Measurements from ENCODE around the gene RPTOR. TPM values are rescaled to one million over a fixed set of nuclear protein-coding genes. Genes with fewer than 3 reads are reported as not detected.

Gene RPTOR
- total RNA-seq, 6 donors from 2014 or later = 26.8 to 109 (median 36.8) TPM

DNA sequence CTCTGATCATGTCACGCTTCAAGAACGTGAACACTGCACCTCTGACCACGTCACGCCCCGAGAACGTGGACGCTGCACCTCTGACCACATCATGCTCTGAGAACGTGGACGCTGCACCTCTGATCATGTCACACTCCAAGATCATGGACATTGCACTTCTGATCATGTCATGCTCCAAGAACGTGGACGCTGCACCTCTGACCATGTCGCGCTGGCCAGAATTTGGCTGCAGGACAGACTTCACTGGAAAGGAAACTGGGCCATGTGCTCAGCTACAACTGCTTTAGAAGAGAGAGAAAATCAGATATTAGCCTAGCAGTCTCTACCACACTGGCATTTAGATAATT is 182.7 kb downstream of the RPTOR start:
- Histone ChIP-seq H3K4me3 (no peak overlapping the region), H3K27ac (no peak overlapping the region), H3K27me3 (no peaks in the 10 kb centered on the region), H3K4me1 (peaks cover 0 to 10% (median 3%) of the 10 kb centered on the region in 4 donors), H3K36me3 (peaks cover 0 to 2% (median 0%) of the 10 kb centered on the region in 4 donors), H3K9me3 (no peaks in the 10 kb centered on the region)
- WGBS, 2 donors = 93 to 95% methylated on average over 13 of the region's 13 CpGs
- ATAC-seq (ENCODE audit: low FRiP score in 2 of 2) (no peak), DNase-seq (no peak)
- TF ChIP-seq POLR2A (IDR thresholded peaks at IDR 0.05) = no peak

DNA sequence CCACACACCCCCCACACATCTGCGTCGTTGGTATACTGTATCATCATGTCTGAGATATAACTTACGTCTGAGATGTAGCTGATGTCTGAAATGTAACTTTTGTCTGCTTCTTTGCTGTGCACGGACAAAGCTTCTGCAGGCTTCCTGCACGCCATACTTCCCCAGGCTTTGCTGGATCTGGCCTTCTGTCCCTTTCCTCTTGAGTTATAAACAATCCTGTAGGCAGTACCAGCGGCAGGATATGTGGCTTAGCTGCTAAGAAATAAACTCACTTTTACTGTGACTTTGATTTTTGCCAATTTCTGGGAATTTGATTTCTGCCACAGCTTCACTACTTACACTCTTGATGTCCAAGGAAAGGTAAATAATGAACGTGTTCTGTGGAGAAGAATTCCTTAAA is 184.4 kb downstream of the RPTOR start:
- WGBS, 2 donors = 45 to 57% methylated on average over 7 of the region's 7 CpGs
- DNase-seq (no peak), ATAC-seq (ENCODE audit: low FRiP score in 2 of 2) (no peak)
- Histone ChIP-seq H3K9me3 (no peaks in the 10 kb centered on the region), H3K36me3 (peaks cover 0 to 3% (median 0%) of the 10 kb centered on the region in 4 donors), H3K4me3 (no peak overlapping the region), H3K27me3 (no peaks in the 10 kb centered on the region), H3K27ac (peak overlapping the region in 1 of 4 donors; percentile 22), H3K4me1 (peaks cover 0 to 10% (median 3%) of the 10 kb centered on the region in 4 donors)
- TF ChIP-seq POLR2A (IDR thresholded peaks at IDR 0.05) (no peak), EP300 (IDR thresholded peaks at IDR 0.05) (no peak), POLR2AphosphoS5 (IDR thresholded peaks at IDR 0.05) (no peak)
- TF ChIP-seq, protein P1, sequence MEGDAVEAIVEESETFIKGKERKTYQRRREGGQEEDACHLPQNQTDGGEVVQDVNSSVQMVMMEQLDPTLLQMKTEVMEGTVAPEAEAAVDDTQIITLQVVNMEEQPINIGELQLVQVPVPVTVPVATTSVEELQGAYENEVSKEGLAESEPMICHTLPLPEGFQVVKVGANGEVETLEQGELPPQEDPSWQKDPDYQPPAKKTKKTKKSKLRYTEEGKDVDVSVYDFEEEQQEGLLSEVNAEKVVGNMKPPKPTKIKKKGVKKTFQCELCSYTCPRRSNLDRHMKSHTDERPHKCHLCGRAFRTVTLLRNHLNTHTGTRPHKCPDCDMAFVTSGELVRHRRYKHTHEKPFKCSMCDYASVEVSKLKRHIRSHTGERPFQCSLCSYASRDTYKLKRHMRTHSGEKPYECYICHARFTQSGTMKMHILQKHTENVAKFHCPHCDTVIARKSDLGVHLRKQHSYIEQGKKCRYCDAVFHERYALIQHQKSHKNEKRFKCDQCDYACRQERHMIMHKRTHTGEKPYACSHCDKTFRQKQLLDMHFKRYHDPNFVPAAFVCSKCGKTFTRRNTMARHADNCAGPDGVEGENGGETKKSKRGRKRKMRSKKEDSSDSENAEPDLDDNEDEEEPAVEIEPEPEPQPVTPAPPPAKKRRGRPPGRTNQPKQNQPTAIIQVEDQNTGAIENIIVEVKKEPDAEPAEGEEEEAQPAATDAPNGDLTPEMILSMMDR (IDR thresholded peaks at IDR 0.05) = no peak

DNA sequence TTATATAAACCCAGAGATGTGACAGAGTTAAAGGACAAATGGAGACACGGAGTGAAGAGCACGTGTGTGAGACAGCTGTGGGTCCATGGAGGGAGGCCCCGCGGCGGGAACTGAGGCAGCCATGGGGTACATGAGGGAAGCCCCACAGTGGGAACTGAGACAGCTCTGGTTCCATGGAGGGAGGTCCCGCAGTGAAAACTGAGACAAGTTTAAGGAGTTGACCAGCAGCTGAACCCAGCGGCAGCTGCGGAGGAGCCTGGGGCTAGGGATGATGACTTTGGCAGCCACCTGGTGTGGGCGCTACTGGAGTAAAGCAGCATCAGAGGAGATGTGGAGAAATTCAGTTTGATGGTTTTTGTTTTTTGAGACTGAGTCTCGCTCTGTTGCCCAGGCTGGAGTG is 185.1 kb downstream of the RPTOR start:
- H3K27me3 ChIP-seq = no peaks in the 10 kb centered on the region
- H3K27ac ChIP-seq = no peak overlapping the region
- peaks cover 0 to 10% (median 3%) of the 10 kb centered on the region in 4 donors for H3K4me1 ChIP-seq
- no peak overlapping the region for H3K4me3 ChIP-seq
- no peak for TF ChIP-seq EP300 (IDR thresholded peaks at IDR 0.05)
- TF ChIP-seq, protein P1 (IDR thresholded peaks at IDR 0.05) = no peak
- no peak for TF ChIP-seq POLR2AphosphoS5 (IDR thresholded peaks at IDR 0.05)
- TF ChIP-seq POLR2A (IDR thresholded peaks at IDR 0.05) = no peak
- H3K9me3 ChIP-seq = no peaks in the 10 kb centered on the region
- DNase-seq (no peak), ATAC-seq (ENCODE audit: low FRiP score in 2 of 2) (no peak)
- 83 to 93% methylated on average over 10 of the region's 10 CpGs for WGBS, 2 donors
- H3K36me3 ChIP-seq = peaks cover 0 to 6% (median 0%) of the 10 kb centered on the region in 4 donors

DNA sequence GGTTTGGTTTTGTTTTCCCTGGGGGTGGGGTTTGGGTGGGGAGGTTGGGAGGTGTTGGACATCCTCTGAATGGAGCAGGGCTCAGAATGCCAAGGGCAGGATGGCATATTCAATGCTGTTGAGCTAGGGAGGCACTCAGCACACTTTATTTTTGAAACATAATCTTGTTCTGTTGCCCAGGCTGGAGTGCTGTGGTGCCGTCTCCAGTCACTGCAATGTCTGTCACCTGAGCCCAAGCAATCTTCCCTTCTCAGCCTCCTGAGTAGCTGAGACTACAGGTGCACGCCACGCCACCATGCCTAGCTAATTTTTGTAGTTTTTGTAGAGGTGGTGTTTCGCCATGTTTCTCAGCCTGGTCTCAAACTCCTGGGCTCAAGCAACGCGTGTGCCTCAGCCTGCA is 186.1 kb downstream of the RPTOR start:
- TF ChIP-seq, protein P1 (IDR thresholded peaks at IDR 0.05) = no peak
- TF ChIP-seq POLR2A (IDR thresholded peaks at IDR 0.05) = no peak
- TF ChIP-seq POLR2AphosphoS5 (IDR thresholded peaks at IDR 0.05) = no peak
- no peak for TF ChIP-seq EP300 (IDR thresholded peaks at IDR 0.05)
- ATAC-seq (ENCODE audit: low FRiP score in 2 of 2) = no peak
- H3K4me3 ChIP-seq = no peak overlapping the region
- WGBS, 2 donors = 92 to 98% methylated on average over 6 of the region's 6 CpGs
- H3K9me3 ChIP-seq = no peaks in the 10 kb centered on the region
- H3K4me1 ChIP-seq = peaks cover 0 to 10% (median 3%) of the 10 kb centered on the region in 4 donors
- H3K27me3 ChIP-seq = no peaks in the 10 kb centered on the region
- DNase-seq = no peak
- H3K36me3 ChIP-seq = peaks cover 0 to 6% (median 0%) of the 10 kb centered on the region in 4 donors
- no peak overlapping the region for H3K27ac ChIP-seq

DNA sequence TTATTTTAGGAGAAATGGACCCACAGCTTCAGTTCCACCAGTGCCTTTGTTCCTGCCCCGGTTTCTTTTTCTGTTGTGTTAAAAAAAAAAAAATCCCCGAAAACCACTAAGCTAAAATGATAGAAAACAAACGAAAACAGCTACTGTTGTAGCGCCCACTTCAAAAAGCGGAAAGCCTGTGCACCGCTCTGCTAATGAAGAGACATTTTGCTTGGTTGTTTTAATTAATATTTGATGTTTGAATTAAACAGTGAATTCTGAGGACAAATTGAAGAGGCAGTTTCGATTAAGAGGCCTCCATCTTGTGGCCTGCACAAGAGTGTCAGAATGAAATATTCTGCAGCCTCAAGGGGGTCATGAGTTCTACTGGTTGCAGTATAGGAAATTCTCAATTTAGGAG is 186.7 kb downstream of the RPTOR start:
- no peak overlapping the region for H3K4me3 ChIP-seq
- 92 to 94% methylated on average over 7 of the region's 7 CpGs for WGBS, 2 donors
- peaks cover 0 to 10% (median 3%) of the 10 kb centered on the region in 4 donors for H3K4me1 ChIP-seq
- no peak overlapping the region for H3K27ac ChIP-seq
- ATAC-seq (ENCODE audit: low FRiP score in 2 of 2) (no peak), DNase-seq (no peak)
- no peaks in the 10 kb centered on the region for H3K27me3 ChIP-seq
- H3K9me3 ChIP-seq = no peaks in the 10 kb centered on the region
- H3K36me3 ChIP-seq = peaks cover 0 to 6% (median 0%) of the 10 kb centered on the region in 4 donors
- TF ChIP-seq POLR2A (IDR thresholded peaks at IDR 0.05) (no peak), POLR2AphosphoS5 (IDR thresholded peaks at IDR 0.05) (no peak), EP300 (IDR thresholded peaks at IDR 0.05) (no peak)
- TF ChIP-seq, protein P1 (IDR thresholded peaks at IDR 0.05) = no peak

Data from upper lobe of left lung (tissue), 6 donors.